ENCODE results near the gene CCDC83.
"Not testable (repeated sequence)": the region's sequence is repeated elsewhere in the genome, so short reads cannot be mapped to it uniquely, and the experiment has no call there.

DNA sequence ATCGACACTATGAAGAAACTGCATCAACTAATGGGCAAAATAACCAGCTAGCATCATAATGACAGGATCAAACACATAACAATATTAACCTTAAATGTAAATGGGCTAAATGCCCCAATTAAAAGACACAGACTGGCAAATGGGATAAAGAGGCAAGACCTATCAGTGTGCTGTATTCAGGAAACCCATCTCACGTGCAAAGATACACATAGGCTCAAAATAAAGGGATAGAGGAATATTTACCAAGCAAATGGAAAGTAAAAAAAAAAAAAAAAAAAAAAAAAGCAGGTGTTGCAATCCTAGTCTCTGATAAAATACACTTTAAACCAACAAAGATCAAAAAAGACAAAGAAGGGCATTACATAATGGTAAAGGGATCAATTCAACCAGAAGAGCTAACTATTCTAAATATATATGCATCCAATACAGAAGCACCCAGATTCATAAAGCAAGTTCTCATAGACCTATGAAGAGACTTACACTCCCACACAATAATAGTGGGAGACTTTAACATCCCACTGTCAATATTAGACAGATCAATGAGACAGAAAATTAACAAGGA lies 71.6 kb downstream of the CCDC83 start:
- TF ChIP-seq, protein P1, sequence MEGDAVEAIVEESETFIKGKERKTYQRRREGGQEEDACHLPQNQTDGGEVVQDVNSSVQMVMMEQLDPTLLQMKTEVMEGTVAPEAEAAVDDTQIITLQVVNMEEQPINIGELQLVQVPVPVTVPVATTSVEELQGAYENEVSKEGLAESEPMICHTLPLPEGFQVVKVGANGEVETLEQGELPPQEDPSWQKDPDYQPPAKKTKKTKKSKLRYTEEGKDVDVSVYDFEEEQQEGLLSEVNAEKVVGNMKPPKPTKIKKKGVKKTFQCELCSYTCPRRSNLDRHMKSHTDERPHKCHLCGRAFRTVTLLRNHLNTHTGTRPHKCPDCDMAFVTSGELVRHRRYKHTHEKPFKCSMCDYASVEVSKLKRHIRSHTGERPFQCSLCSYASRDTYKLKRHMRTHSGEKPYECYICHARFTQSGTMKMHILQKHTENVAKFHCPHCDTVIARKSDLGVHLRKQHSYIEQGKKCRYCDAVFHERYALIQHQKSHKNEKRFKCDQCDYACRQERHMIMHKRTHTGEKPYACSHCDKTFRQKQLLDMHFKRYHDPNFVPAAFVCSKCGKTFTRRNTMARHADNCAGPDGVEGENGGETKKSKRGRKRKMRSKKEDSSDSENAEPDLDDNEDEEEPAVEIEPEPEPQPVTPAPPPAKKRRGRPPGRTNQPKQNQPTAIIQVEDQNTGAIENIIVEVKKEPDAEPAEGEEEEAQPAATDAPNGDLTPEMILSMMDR (tag by site-specific recombination; IDR thresholded peaks at IDR 0.05): not testable (repeated sequence)
- not testable (repeated sequence) for TF ChIP-seq ZFP37 (tag by site-specific recombination; IDR thresholded peaks at IDR 0.05)

Measured in HEK293 (cell line).